Lung (tissue), 12 donors: Measurements from ENCODE around the gene TMC1. TPM values are rescaled to one million over a fixed set of nuclear protein-coding genes. Genes with fewer than 3 reads are reported as not detected.

Experiments
- ATAC-seq: fragments of 200-7000 bp; cut with Tn5 transposase; one replicate; pipeline ENCODE4 v1.9.1; 2020; ENCODE audit warnings: moderate number of reproducible peaks; ENCODE audit not compliant: insufficient read depth, low FRiP score
- DNase-seq, 3 donors: peaks; one replicate each; pipeline ENCODE4 v3.0.0-alpha.2; 2013 to 2017
- H3K27ac ChIP-seq, 2 donors: one replicate each; pipeline ENCODE4 v1.5.1; 2013; ENCODE audit warnings: mild to moderate bottlenecking in 2 of 2, moderate library complexity in 2 of 2, control low read depth in 1 of 2, inconsistent platforms in 1 of 2, low read depth in 1 of 2, low read length in 1 of 2
- H3K27me3 ChIP-seq, 3 donors: one replicate each; pipeline ENCODE4 v1.5.1; 2013; ENCODE audit warnings: low read length in 2 of 3; ENCODE audit not compliant: control insufficient read depth in 3 of 3, insufficient read depth in 3 of 3
- H3K36me3 ChIP-seq, 4 donors: one replicate each; pipeline ENCODE4 v1.5.1; 2013; ENCODE audit warnings: low read length in 4 of 4, mild to moderate bottlenecking in 1 of 4, moderate library complexity in 1 of 4; ENCODE audit not compliant: control insufficient read depth in 4 of 4, insufficient read depth in 4 of 4
- H3K4me1 ChIP-seq, 5 donors: one replicate each; pipeline ENCODE4 v1.5.1; 2013; ENCODE audit warnings: low read length in 5 of 5, mild to moderate bottlenecking in 2 of 5, moderate library complexity in 1 of 5; ENCODE audit not compliant: control insufficient read depth in 5 of 5, insufficient read depth in 5 of 5
- H3K4me3 ChIP-seq: one replicate; pipeline ENCODE4 v1.5.1; 2013; ENCODE audit warnings: mild to moderate bottlenecking, control low read depth, moderate library complexity
- H3K9ac ChIP-seq, 2 donors: one replicate each; pipeline ENCODE4 v1.5.1; 2013; ENCODE audit warnings: low read length in 2 of 2, control low read depth in 1 of 2; ENCODE audit not compliant: insufficient read depth in 1 of 2
- H3K9me3 ChIP-seq, 4 donors: one replicate each; pipeline ENCODE4 v1.5.1; 2013; ENCODE audit warnings: low read length in 3 of 4, mild to moderate bottlenecking in 1 of 4, moderate library complexity in 1 of 4; ENCODE audit not compliant: control insufficient read depth in 4 of 4, insufficient read depth in 3 of 4
- WGBS, 2 donors: extraction: QIAGEN DNeasy Blood & Tissue Kit; methylation state at CpG; one replicate each; pipeline ENCODE4 v1.1.7; 2013; 5-methylcytosine and 5-hydroxymethylcytosine counted together
- polyA plus RNA-seq, 2 donors: library from polyadenylated mRNA; stranded (reverse); fragments of 200-250 nt; gene quantifications; one replicate each; pipeline ENCODE4 v1.2.1, GENCODE V29; 2013
- total RNA-seq, 2 donors: library from RNA; depleted of rRNA in 1 of 2; stranded (reverse); fragments of >200 nt in 1 of 2; gene quantifications; one replicate each; pipeline ENCODE4 v1.2.1, GENCODE V29; 2014 to 2021
- TF ChIP-seq, protein P1 (sequence below): IDR thresholded peaks from 2 replicates; pipeline ENCODE4 v1.5.1; 2012; ENCODE audit warnings: mild to moderate bottlenecking; ENCODE audit errors: control extremely low read depth, extremely low read depth
- donor health status: control.
- donor health status: control.
- donor health status: Bipolar disorder and iron deficiency.
- donor health status: healthy.
- donor health status: DM: yes; HTN: yes; CAD: no.

Gene TMC1
- total and polyA plus RNA-seq, 4 donors, result 0.10 to 0.82 (median 0.21) TPM; not detected in 1

- no peak for DNase-seq
- Histone ChIP-seq H3K4me3 (no peak overlapping the region), H3K9me3 (peaks cover 0 to 4% (median 0%) of the 10 kb centered on the region in 4 donors), H3K27ac (no peak overlapping the region), H3K4me1 (no peaks in the 10 kb centered on the region), H3K36me3 (no peaks in the 10 kb centered on the region), H3K27me3 (no peaks in the 10 kb centered on the region), H3K9ac (no peak overlapping the region)
- 50 to 74% methylated on average over 2 of the region's 2 CpGs for WGBS, 2 donors
- ATAC-seq, result no peak
- TF ChIP-seq, protein P1, sequence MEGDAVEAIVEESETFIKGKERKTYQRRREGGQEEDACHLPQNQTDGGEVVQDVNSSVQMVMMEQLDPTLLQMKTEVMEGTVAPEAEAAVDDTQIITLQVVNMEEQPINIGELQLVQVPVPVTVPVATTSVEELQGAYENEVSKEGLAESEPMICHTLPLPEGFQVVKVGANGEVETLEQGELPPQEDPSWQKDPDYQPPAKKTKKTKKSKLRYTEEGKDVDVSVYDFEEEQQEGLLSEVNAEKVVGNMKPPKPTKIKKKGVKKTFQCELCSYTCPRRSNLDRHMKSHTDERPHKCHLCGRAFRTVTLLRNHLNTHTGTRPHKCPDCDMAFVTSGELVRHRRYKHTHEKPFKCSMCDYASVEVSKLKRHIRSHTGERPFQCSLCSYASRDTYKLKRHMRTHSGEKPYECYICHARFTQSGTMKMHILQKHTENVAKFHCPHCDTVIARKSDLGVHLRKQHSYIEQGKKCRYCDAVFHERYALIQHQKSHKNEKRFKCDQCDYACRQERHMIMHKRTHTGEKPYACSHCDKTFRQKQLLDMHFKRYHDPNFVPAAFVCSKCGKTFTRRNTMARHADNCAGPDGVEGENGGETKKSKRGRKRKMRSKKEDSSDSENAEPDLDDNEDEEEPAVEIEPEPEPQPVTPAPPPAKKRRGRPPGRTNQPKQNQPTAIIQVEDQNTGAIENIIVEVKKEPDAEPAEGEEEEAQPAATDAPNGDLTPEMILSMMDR, result no peak
Measured at GRCh38 chr9:72623156-72623555, 101.7 kb downstream of the TMC1 start.

DNA sequence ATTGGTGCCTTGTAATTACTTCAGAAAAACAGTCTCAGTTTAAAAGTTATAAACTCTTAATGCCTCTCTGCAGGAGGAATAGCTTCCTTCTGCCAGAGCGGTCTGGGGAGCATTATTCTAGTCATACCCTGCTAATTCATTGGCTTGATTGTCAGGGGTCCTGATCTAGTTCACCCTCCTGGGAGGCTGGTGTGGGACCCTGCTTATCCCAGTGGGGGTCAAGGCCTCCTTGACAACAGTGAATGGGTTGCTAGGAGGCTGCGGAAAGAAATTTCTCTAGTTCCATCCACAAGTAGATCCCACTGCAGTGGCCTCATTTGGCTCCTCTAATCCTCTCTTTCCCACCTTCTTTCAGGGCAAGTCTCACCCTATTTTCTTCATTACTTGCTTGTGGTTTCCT, 105.7 kb downstream of the TMC1 start:
- 92 to 96% methylated on average over 2 of the region's 2 CpGs for WGBS, 2 donors
- Histone ChIP-seq H3K4me1 (no peaks in the 10 kb centered on the region), H3K9ac (no peak overlapping the region), H3K36me3 (no peaks in the 10 kb centered on the region), H3K27me3 (no peaks in the 10 kb centered on the region), H3K9me3 (peaks cover 0 to 1% (median 0%) of the 10 kb centered on the region in 4 donors), H3K4me3 (no peak overlapping the region), H3K27ac (no peak overlapping the region)
- DNase-seq, result no peak
- TF ChIP-seq, protein P1, result no peak
- no peak for ATAC-seq

DNA sequence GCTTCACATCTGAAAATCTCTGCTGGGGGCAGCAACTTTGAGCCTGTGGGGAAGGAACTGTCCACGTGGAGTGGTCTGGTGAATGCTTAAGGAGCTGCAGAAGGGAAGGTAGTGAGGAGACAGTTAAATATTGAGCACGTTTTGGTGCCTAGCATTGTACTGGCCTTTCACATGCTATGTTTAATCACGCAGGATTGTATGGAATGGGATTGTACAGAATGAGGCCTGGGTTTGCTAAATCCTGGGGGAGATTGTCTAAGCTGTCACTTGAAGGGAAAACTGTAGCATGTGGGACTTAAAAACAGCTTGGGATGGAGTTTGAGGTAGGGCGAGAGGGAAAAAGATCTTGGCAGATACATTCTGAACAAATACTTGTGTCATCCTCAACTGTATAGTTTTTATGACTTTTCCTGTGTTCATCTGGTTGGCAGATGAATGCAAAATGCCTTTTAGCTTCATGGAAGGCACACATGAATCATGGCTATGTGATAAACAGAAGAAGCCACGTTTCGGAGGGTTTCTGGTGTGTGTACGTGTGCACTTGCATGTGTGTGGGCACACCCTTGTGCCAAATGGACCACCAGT, 106.6 kb downstream of the TMC1 start:
- ATAC-seq (no peak), DNase-seq (no peak)
- no peaks in the 10 kb centered on the region for H3K27me3 ChIP-seq
- H3K27ac ChIP-seq, result no peak overlapping the region
- TF ChIP-seq, protein P1, result no peak
- no peak overlapping the region for H3K9ac ChIP-seq
- no peaks in the 10 kb centered on the region for H3K36me3 ChIP-seq
- no peaks in the 10 kb centered on the region for H3K4me1 ChIP-seq
- no peaks in the 10 kb centered on the region for H3K9me3 ChIP-seq
- 81 to 87% methylated on average over 7 of the region's 7 CpGs for WGBS, 2 donors
- no peak overlapping the region for H3K4me3 ChIP-seq

- H3K36me3 ChIP-seq, result no peaks in the 10 kb centered on the region
- no peak overlapping the region for H3K9ac ChIP-seq
- ATAC-seq (no peak), DNase-seq (no peak)
- 52 to 66% methylated on average over 5 of the region's 5 CpGs for WGBS, 2 donors
- no peak overlapping the region for H3K27ac ChIP-seq
- no peak overlapping the region for H3K4me3 ChIP-seq
- TF ChIP-seq, protein P1, result no peak
- H3K27me3 ChIP-seq, result no peaks in the 10 kb centered on the region
- H3K4me1 ChIP-seq, result no peaks in the 10 kb centered on the region
- peaks cover 0 to 3% (median 0%) of the 10 kb centered on the region in 4 donors for H3K9me3 ChIP-seq
Measured at GRCh38 chr9:72633966-72634365, 112.6 kb downstream of the TMC1 start.
